OCI-LY7 (cell line): Measurements from ENCODE around the gene INO80E. TPM values are rescaled to one million over a fixed set of nuclear protein-coding genes. Genes with fewer than 3 reads are reported as not detected.

Source experiments
- BruUV-seq: library from RNA; stranded (reverse); fragments of 400-500 nt; replicated peaks from 2 replicates; lab custom pipeline; 2021; lab: Mats Ljungman, UMichigan
- CTCF ChIA-PET: fragments of 300-600 bp; sonication (Branson Sonifier 250); formaldehyde crosslinking; loops from one replicate; lab custom pipeline; 2022; ENCODE audit warnings: antibody characterized with exemption; ENCODE audit not compliant: unreplicated experiment; lab: Charles Lee
- POLR2A ChIA-PET: fragments of 300-600 bp; sonication (Branson Sonifier 250); formaldehyde crosslinking; loops from one replicate; lab custom pipeline; 2022; ENCODE audit warnings: antibody characterized with exemption; lab: Charles Lee
- DNase-seq: peaks from one replicate; pipeline ENCODE4 v3.0.0-alpha.2; 2015; ENCODE audit warnings: low spot score
- H2AFZ ChIP-seq: fragments of 200-600 bp; sonication (generic), shearing (Covaris generic); 2 replicates; pipeline ENCODE4 v1.6.1; 2014; ENCODE audit warnings: mild to moderate bottlenecking, antibody characterized with exemption, low read length, moderate library complexity
- H3K27ac ChIP-seq: fragments of 200-600 bp; sonication (generic); 2 replicates; pipeline ENCODE4 v1.5.1; 2014; ENCODE audit warnings: mixed run types, low read depth, mild to moderate bottlenecking, moderate library complexity, low read length, inconsistent platforms; ENCODE audit not compliant: poor library complexity, severe bottlenecking
- H3K36me3 ChIP-seq: fragments of 200-600 bp; sonication (generic); 2 replicates; pipeline ENCODE4 v1.6.1; 2014; ENCODE audit warnings: mild to moderate bottlenecking, antibody characterized with exemption, low read length, moderate library complexity, mixed read lengths; ENCODE audit not compliant: insufficient read depth
- H3K4me1 ChIP-seq: fragments of 200-600 bp; sonication (generic); 2 replicates; pipeline ENCODE4 v1.5.1; 2014; ENCODE audit warnings: mild to moderate bottlenecking, low read length; ENCODE audit not compliant: insufficient read depth, poor library complexity, severe bottlenecking
- H3K4me2 ChIP-seq: fragments of 200-600 bp; sonication (generic); 2 replicates; pipeline ENCODE4 v1.6.1; 2014; ENCODE audit warnings: mild to moderate bottlenecking, low read length
- H3K4me3 ChIP-seq: fragments of 200-600 bp; sonication (generic); 2 replicates; pipeline ENCODE4 v1.5.1; 2014; ENCODE audit warnings: mild to moderate bottlenecking, low read depth, low read length; ENCODE audit not compliant: poor library complexity, severe bottlenecking
- H3K79me2 ChIP-seq: fragments of 200-600 bp; sonication (generic); 2 replicates; pipeline ENCODE4 v1.6.1; 2016; ENCODE audit warnings: low read depth, mild to moderate bottlenecking, low read length, moderate library complexity, mixed read lengths; ENCODE audit not compliant: insufficient read depth
- H3K9me2 ChIP-seq: fragments of 200-600 bp; sonication (generic); 2 replicates; pipeline ENCODE4 v1.6.1; 2016; ENCODE audit warnings: mild to moderate bottlenecking, low read length, mixed read lengths; ENCODE audit not compliant: insufficient read depth
- H3K9me3 ChIP-seq: fragments of 200-600 bp; sonication (generic); 2 replicates; pipeline ENCODE4 v1.6.1; 2014; ENCODE audit warnings: mild to moderate bottlenecking, mixed run types, low read length, mixed read lengths
- H4K20me1 ChIP-seq: fragments of 200-600 bp; sonication (generic); 2 replicates; pipeline ENCODE4 v1.6.1; 2014; ENCODE audit warnings: mild to moderate bottlenecking, antibody characterized with exemption, low read length, moderate library complexity, mixed read lengths; ENCODE audit not compliant: insufficient read depth
- EZH2phosphoT487 ChIP-seq: fragments of 200-600 bp; sonication (generic); IDR thresholded peaks from 2 replicates; pipeline ENCODE4 v1.6.1; 2018; ENCODE audit warnings: low read depth, borderline replicate concordance, mild to moderate bottlenecking, mixed run types, antibody characterized with exemption, low read length, moderate library complexity, mixed read lengths
- intact Hi-C: fragments of 100-400 bp; cut with micrococcal nuclease; formaldehyde crosslinking; loops from one replicate; pipeline ENCODE4 v1.10.0; 2022; ENCODE audit not compliant: unreplicated experiment
- total RNA-seq, 2 experiments: library from RNA; depleted of rRNA in 1 of 2; stranded (reverse); fragments of >200 nt in 1 of 2; shearing (Covaris generic) in 1 of 2; gene quantifications; 2 replicates each; pipeline ENCODE4 v1.2.3, GENCODE V29; 2014 to 2022
- TF ChIP-seq, protein P1 (sequence below): fragments of 200-600 bp; sonication (generic); conservative IDR thresholded peaks from 2 replicates; pipeline ENCODE4 v1.5.1; 2014; ENCODE audit warnings: mild to moderate bottlenecking, antibody characterized with exemption, low read length, moderate library complexity, mixed read lengths

INO80E gene
- total RNA-seq, 2 experiments from 2014 or later: 88.0 to 129 TPM

DNA sequence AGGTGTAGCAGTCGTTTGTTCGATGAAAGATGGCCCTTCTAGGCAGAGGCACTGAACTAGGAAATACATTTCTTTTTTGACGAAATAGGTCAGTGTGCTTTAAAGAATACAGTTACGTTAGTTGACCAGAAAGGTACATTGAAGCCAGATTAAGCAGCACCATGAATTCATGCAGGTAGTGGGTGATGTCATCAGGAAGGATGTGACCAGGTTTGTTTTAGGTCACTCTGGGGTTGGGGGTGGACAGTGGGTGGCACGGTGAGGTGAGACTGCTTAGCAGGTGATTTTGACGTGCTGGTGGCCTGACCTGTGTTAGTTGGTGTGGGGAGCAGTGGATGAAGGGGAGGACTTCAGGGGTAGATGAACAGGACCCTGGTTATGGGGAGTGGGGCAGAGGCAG lies 3.6 kb downstream of the INO80E start:
- TF ChIP-seq, protein P1, sequence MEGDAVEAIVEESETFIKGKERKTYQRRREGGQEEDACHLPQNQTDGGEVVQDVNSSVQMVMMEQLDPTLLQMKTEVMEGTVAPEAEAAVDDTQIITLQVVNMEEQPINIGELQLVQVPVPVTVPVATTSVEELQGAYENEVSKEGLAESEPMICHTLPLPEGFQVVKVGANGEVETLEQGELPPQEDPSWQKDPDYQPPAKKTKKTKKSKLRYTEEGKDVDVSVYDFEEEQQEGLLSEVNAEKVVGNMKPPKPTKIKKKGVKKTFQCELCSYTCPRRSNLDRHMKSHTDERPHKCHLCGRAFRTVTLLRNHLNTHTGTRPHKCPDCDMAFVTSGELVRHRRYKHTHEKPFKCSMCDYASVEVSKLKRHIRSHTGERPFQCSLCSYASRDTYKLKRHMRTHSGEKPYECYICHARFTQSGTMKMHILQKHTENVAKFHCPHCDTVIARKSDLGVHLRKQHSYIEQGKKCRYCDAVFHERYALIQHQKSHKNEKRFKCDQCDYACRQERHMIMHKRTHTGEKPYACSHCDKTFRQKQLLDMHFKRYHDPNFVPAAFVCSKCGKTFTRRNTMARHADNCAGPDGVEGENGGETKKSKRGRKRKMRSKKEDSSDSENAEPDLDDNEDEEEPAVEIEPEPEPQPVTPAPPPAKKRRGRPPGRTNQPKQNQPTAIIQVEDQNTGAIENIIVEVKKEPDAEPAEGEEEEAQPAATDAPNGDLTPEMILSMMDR: no peak
- no peak for TF ChIP-seq EZH2phosphoT487
- Histone ChIP-seq H4K20me1 (no peaks in the 10 kb centered on the region), H2AFZ (no peak overlapping the region), H3K36me3 (peaks cover 24% of the 10 kb centered on the region; the same call in 1 of the 2 replicates), H3K4me3 (no peak overlapping the region), H3K4me2 (no peak overlapping the region), H3K9me3 (no peaks in the 10 kb centered on the region), H3K79me2 (peaks cover 12% of the 10 kb centered on the region; the same call in 1 of the 2 replicates), H3K27ac (no peak overlapping the region), H3K9me2 (no peaks in the 10 kb centered on the region), H3K4me1 (peaks cover 16% of the 10 kb centered on the region)
- ChIA-PET POLR2A (no interaction called here), CTCF (no interaction called here)
- no peak for DNase-seq
- BruUV-seq: no TSS peak
- intact Hi-C loops: loop anchor here (5.0 to 10.0 kb wide), 2 partner anchors 192 to 375 kb away; partner anchors contain the start of genes MAZ, MYL11 and TBC1D10B

GRCh38 chr16:30000735-30001631 lies 4.9 kb downstream of the INO80E start:
- peaks cover 6% of the 10 kb centered on the region for H3K4me1 ChIP-seq
- no peak overlapping the region for H3K4me3 ChIP-seq
- TF ChIP-seq, protein P1: no peak
- no peak for TF ChIP-seq EZH2phosphoT487
- peaks cover 12% of the 10 kb centered on the region; the same call in 1 of the 2 replicates for H3K79me2 ChIP-seq
- H3K9me2 ChIP-seq: no peaks in the 10 kb centered on the region
- intact Hi-C loops: no loop called here
- no peak overlapping the region for H3K27ac ChIP-seq
- no peaks in the 10 kb centered on the region for H4K20me1 ChIP-seq
- DNase-seq: no peak
- H3K9me3 ChIP-seq: no peaks in the 10 kb centered on the region
- H2AFZ ChIP-seq: no peak overlapping the region
- peaks cover 30% of the 10 kb centered on the region; the same call in 1 of the 2 replicates for H3K36me3 ChIP-seq
- POLR2A ChIA-PET: no interaction called here
- CTCF ChIA-PET: no interaction called here
- no TSS peak for BruUV-seq
- no peak overlapping the region for H3K4me2 ChIP-seq
